SK-MEL-5 (cell line): ENCODE results near the gene APOC1. TPM values are rescaled to one million over a fixed set of nuclear protein-coding genes. Genes with fewer than 3 reads are reported as not detected.

ENCODE experiments used
- total RNA-seq: library from RNA; depleted of rRNA; stranded (reverse); fragments of >200 nt; shearing (Covaris generic); gene quantifications from 2 replicates; pipeline ENCODE4 v1.2.3, GENCODE V29; 2014; rRNA removed

APOC1 gene
- total RNA-seq, 1 experiment from 2014 or later: 34.2 TPM

Other genes with a start within 250 kb of the APOC1 start
- gene CEACAM19, start 243.1 kb upstream of the APOC1 start, total RNA-seq: 0.16 and 0.51 TPM in 2 replicates
- not detected in 2 replicates for gene CEACAM16, start 215.5 kb upstream of the APOC1 start, total RNA-seq
- 2.7 and 3.7 TPM in 2 replicates for gene BCL3, start 165.9 kb upstream of the APOC1 start, total RNA-seq
- not detected in 2 replicates for gene CBLC, start 136.7 kb upstream of the APOC1 start, total RNA-seq
- 1.1 and 2.1 TPM in 2 replicates for gene BCAM, start 105.5 kb upstream of the APOC1 start, total RNA-seq
- gene NECTIN2, start 68.3 kb upstream of the APOC1 start, total RNA-seq: 27.3 and 32.6 TPM in 2 replicates
- gene TOMM40, start 23.4 kb upstream of the APOC1 start, total RNA-seq: 96.6 and 106 TPM in 2 replicates
- 225 and 263 TPM in 2 replicates for gene APOE, start 8.8 kb upstream of the APOC1 start, total RNA-seq
- gene APOC4, start 27.6 kb downstream of the APOC1 start, total RNA-seq: not detected in 2 replicates
- gene APOC2, start 31.4 kb downstream of the APOC1 start, total RNA-seq: 1.8 and 3.4 TPM in 2 replicates
- gene CLPTM1, start 40.8 kb downstream of the APOC1 start, total RNA-seq: 24.8 and 35.9 TPM in 2 replicates
- gene RELB, start 86.9 kb downstream of the APOC1 start, total RNA-seq: 4.0 and 5.3 TPM in 2 replicates
- 13.7 and 28.8 TPM in 2 replicates for gene CLASRP, start 124.4 kb downstream of the APOC1 start, total RNA-seq
- gene ZNF296, start 161.9 kb downstream of the APOC1 start, total RNA-seq: 0.08 and 0.32 TPM in 2 replicates
- 24.7 and 26.7 TPM in 2 replicates for gene GEMIN7, start 164.7 kb downstream of the APOC1 start, total RNA-seq
- 41.2 and 46.0 TPM in 2 replicates for gene PPP1R37, start 178.6 kb downstream of the APOC1 start, total RNA-seq
- 0.03 TPM in 1 of 2 replicates, not detected in the other for gene NKPD1, start 246.4 kb downstream of the APOC1 start, total RNA-seq